NCI-H510A treated with DMSO at 0.1 percent for 48 hours (cell line): Measurements from ENCODE around the gene LDB1.

Source experiments
- DNase-seq: peaks from one replicate; lab custom pipeline; 2025; lab: John Stamatoyannopoulos, UW

The LDB1 gene

DNA sequence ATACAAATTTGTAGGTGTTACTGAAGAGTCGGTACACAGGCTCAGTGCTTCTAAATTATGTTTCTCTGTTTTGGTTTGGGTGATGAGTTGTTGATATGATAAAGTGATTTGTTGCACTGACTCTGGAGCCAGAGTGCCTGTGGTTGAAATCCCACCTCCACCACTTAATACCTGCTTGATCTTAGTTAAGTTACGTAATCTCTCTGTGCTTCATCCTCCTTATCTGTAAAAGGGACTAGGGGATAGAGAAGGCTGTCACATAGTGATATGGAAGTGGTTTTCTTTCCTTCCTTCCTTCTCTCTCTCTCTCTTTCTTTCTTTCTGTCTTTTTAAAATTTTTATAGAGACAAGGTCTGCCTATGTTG lies 55.7 kb downstream of the LDB1 start:
- DNase-seq, result no peak

DNA sequence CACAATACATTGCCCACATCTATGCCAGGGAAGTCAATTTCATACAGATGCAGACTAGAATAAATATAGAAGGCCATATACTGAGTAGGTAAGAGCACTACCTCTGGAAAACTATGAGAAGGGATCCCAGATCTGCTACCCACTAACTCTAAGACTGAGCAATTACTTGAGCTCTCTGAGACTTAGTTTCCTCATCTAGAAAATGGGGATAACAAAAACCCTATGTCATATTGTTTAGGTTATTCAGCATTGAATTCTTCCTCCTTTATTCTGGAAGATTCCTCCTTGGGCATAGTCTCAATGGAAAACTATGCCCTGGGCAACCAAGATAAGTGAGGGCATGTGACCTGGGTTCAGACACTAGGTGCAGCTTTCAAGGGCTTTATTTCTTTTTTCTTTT lies 60.2 kb downstream of the LDB1 start:
- DNase-seq, result no peak
